GM23338 (cell line): ENCODE measurements around the gene ENOSF1. TPM values are rescaled to one million over a fixed set of nuclear protein-coding genes. Genes with fewer than 3 reads are reported as not detected.

Source experiments
- ATAC-seq: fragments of 200-7000 bp; cut with Tn5 transposase; 3 replicates; pipeline ENCODE4 v1.9.1; 2020
- DNase-seq: peaks from one replicate; pipeline ENCODE4 v3.0.0-alpha.2; 2015; ENCODE audit warnings: low spot score
- H2AFZ ChIP-seq: fragments of 200-600 bp; sonication (generic); 2 replicates; pipeline ENCODE4 v1.8.0; 2016; ENCODE audit warnings: antibody characterized with exemption, mild to moderate bottlenecking, moderate library complexity
- H3F3A ChIP-seq: fragments of 200-600 bp; sonication (generic); replicated peaks from 2 replicates; pipeline ENCODE4 v1.8.0; 2017; ENCODE audit warnings: antibody characterized with exemption, mixed run types, low read depth
- H3K27ac ChIP-seq: fragments of 200-600 bp; sonication (generic); 2 replicates; pipeline ENCODE4 v1.6.1; 2016; ENCODE audit warnings: low read depth
- H3K27me3 ChIP-seq: fragments of 200-600 bp; sonication (generic); 2 replicates; pipeline ENCODE4 v1.8.0; 2016; ENCODE audit warnings: mild to moderate bottlenecking, mixed run types, moderate library complexity; ENCODE audit not compliant: insufficient read depth
- H3K36me3 ChIP-seq: fragments of 200-600 bp; sonication (generic); 2 replicates; pipeline ENCODE4 v1.8.0; 2016; ENCODE audit warnings: mild to moderate bottlenecking; ENCODE audit not compliant: insufficient read depth
- H3K4me1 ChIP-seq: fragments of 200-600 bp; sonication (generic); 2 replicates; pipeline ENCODE4 v1.8.0; 2016; ENCODE audit warnings: mild to moderate bottlenecking, moderate library complexity; ENCODE audit not compliant: insufficient read depth
- H3K4me2 ChIP-seq: fragments of 200-600 bp; sonication (generic); 2 replicates; pipeline ENCODE4 v1.7.1; 2017; ENCODE audit warnings: mixed run types
- H3K4me3 ChIP-seq: fragments of 200-600 bp; sonication (generic); 2 replicates; pipeline ENCODE4 v1.6.1; 2016; ENCODE audit warnings: mixed run types
- H3K79me2 ChIP-seq: fragments of 200-600 bp; sonication (generic); replicated peaks from 2 replicates; pipeline ENCODE4 v1.8.0; 2017; ENCODE audit warnings: mild to moderate bottlenecking; ENCODE audit not compliant: insufficient read depth
- H3K9me2 ChIP-seq: fragments of 200-600 bp; sonication (generic); 2 replicates; pipeline ENCODE4 v1.8.0; 2017; ENCODE audit not compliant: insufficient read depth
- H4K20me1 ChIP-seq: fragments of 200-600 bp; sonication (generic); replicated peaks from 2 replicates; pipeline ENCODE4 v1.8.0; 2017; ENCODE audit warnings: mild to moderate bottlenecking; ENCODE audit not compliant: insufficient read depth
- H3K27ac Mint-ChIP-seq: 2 replicates; pipeline ENCODE4 v1.8.0; 2020; ENCODE audit warnings: inconsistent platforms, mild to moderate bottlenecking, moderate library complexity, mixed read lengths
- H3K27me3 Mint-ChIP-seq: 3 replicates; pipeline ENCODE4 v1.8.0; 2022; ENCODE audit warnings: low read depth, mild to moderate bottlenecking, moderate library complexity, mixed read lengths, inconsistent platforms; ENCODE audit not compliant: insufficient read depth, poor library complexity
- H3K36me3 Mint-ChIP-seq: 3 replicates; pipeline ENCODE4 v1.8.0; 2021; ENCODE audit warnings: low read depth, mild to moderate bottlenecking, inconsistent platforms, moderate library complexity, mixed read lengths
- H3K4me1 Mint-ChIP-seq: 3 replicates; pipeline ENCODE4 v1.8.0; 2020; ENCODE audit warnings: mild to moderate bottlenecking, inconsistent platforms, mixed read lengths
- H3K4me3 Mint-ChIP-seq: 3 replicates; pipeline ENCODE4 v1.8.0; 2021; ENCODE audit warnings: moderate library complexity, mild to moderate bottlenecking, inconsistent platforms, mixed read lengths
- H3K9me3 Mint-ChIP-seq: 3 replicates; pipeline ENCODE4 v1.8.0; 2020; ENCODE audit warnings: moderate library complexity, mild to moderate bottlenecking, inconsistent platforms, mixed read lengths
- CREB1 ChIP-seq: fragments of 250-450 bp; sonication (Bioruptor Pico); IDR thresholded peaks from 2 replicates; pipeline ENCODE4 v1.5.0; 2020; ENCODE audit warnings: low read depth, mild to moderate bottlenecking, moderate library complexity
- EZH2 ChIP-seq: fragments of 200-600 bp; sonication (generic); IDR thresholded peaks from one replicate; pipeline ENCODE4 v1.8.0; 2017; ENCODE audit warnings: antibody characterized with exemption, mild to moderate bottlenecking, low read depth; ENCODE audit not compliant: unreplicated experiment
- EZH2phosphoT487 ChIP-seq: fragments of 200-600 bp; sonication (generic); IDR thresholded peaks from one replicate; pipeline ENCODE4 v1.8.1; 2018; ENCODE audit warnings: antibody characterized with exemption; ENCODE audit not compliant: unreplicated experiment
- JUNB ChIP-seq: IDR thresholded peaks from one replicate; pipeline ENCODE4 v1.6.1; 2016; ENCODE audit warnings: antibody characterized with exemption; ENCODE audit not compliant: unreplicated experiment
- NANOG ChIP-seq: IDR thresholded peaks from 2 replicates; pipeline ENCODE4 v1.6.1; 2016; ENCODE audit warnings: antibody characterized with exemption, borderline replicate concordance
- POLR2AphosphoS5 ChIP-seq: IDR thresholded peaks from 2 replicates; pipeline ENCODE4 v1.6.1; 2016; ENCODE audit warnings: antibody characterized with exemption, low read depth
- STAT1 ChIP-seq: IDR thresholded peaks from one replicate; pipeline ENCODE4 v1.6.1; 2016; ENCODE audit warnings: antibody characterized with exemption; ENCODE audit not compliant: unreplicated experiment
- ZNF114 ChIP-seq: fragments of 250-450 bp; sonication (Bioruptor Pico); IDR thresholded peaks from 2 replicates; pipeline ENCODE4 v1.5.0; 2020; ENCODE audit warnings: mild to moderate bottlenecking, moderate library complexity
- ZNF331 ChIP-seq: fragments of 250-450 bp; sonication (Bioruptor Pico); IDR thresholded peaks from 2 replicates; pipeline ENCODE4 v1.5.0; 2020; ENCODE audit warnings: low read depth, mild to moderate bottlenecking, moderate library complexity
- polyA plus RNA-seq: library from polyadenylated mRNA; unstranded; fragments of >200 nt; fragmentation: Nextera tagmentation; extraction: Ambion mirVana; gene quantifications from 2 replicates; pipeline ENCODE4 v1.2.1, GENCODE V29; 2016
- total RNA-seq: library from RNA; depleted of rRNA; stranded (reverse); fragments of >200 nt; shearing (Covaris generic); gene quantifications from 2 replicates; pipeline ENCODE4 v1.2.3, GENCODE V29; 2014
- TF ChIP-seq, protein P1 (sequence below): IDR thresholded peaks from one replicate; pipeline ENCODE4 v1.6.1; 2018; ENCODE audit warnings: antibody characterized with exemption; ENCODE audit not compliant: unreplicated experiment
- TF ChIP-seq, protein P2 (sequence below): IDR thresholded peaks from 2 replicates; pipeline ENCODE4 v1.6.1; 2016; ENCODE audit warnings: antibody characterized with exemption
- TF ChIP-seq, protein P3 (sequence below), 2 experiments: fragments of 200-600 bp in 1 of 2; sonication (generic) in 1 of 2; conservative IDR thresholded peaks; 2 replicates each; pipeline versions ENCODE4 v1.5.1 to v1.6.1; 2016 to 2017; ENCODE audit warnings: antibody characterized with exemption in 2 of 2, low read depth in 2 of 2, mild to moderate bottlenecking in 2 of 2, moderate library complexity in 1 of 2
- TF ChIP-seq, protein P4 (sequence below): fragments of 250-450 bp; sonication (Bioruptor Pico); IDR thresholded peaks from 2 replicates; pipeline ENCODE4 v1.5.0; 2020; ENCODE audit warnings: mild to moderate bottlenecking, moderate library complexity

The ENOSF1 gene
- total and polyA plus RNA-seq, 2 experiments from 2014 or later, result 30.1 to 36.4 TPM

DNA sequence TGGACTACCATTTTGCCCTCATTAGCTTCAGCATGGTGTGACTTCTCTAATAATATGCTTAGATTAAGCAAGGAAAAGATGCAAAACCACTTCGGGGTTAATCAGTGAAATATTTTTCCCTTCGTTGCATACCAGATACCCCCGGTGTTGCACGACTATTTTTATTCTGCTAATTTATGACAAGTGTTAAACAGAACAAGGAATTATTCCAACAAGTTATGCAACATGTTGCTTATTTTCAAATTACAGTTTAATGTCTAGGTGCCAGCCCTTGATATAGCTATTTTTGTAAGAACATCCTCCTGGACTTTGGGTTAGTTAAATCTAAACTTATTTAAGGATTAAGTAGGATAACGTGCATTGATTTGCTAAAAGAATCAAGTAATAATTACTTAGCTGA, 38.7 kb downstream of the ENOSF1 start:
- Mint-ChIP-seq H3K27ac (no peak overlapping the region), H3K36me3 (peaks cover 88% of the 10 kb centered on the region), H3K27me3 (peaks cover 11% of the 10 kb centered on the region), H3K4me1 (no peaks in the 10 kb centered on the region), H3K4me3 (no peak overlapping the region), H3K9me3 (no peaks in the 10 kb centered on the region)
- H4K20me1 ChIP-seq, result no peaks in the 10 kb centered on the region; the same call in 1 of the 2 replicates
- H3K9me2 ChIP-seq, result no peaks in the 10 kb centered on the region
- H3K27me3 ChIP-seq, result no peaks in the 10 kb centered on the region
- H3K4me3 ChIP-seq, result no peak overlapping the region
- H3K27ac ChIP-seq, result no peak overlapping the region
- H2AFZ ChIP-seq, result no peak overlapping the region
- no peaks in the 10 kb centered on the region for H3K79me2 ChIP-seq
- ATAC-seq, result no peak
- DNase-seq, result no peak
- peaks cover 60% of the 10 kb centered on the region for H3K36me3 ChIP-seq
- TF ChIP-seq, protein P1, sequence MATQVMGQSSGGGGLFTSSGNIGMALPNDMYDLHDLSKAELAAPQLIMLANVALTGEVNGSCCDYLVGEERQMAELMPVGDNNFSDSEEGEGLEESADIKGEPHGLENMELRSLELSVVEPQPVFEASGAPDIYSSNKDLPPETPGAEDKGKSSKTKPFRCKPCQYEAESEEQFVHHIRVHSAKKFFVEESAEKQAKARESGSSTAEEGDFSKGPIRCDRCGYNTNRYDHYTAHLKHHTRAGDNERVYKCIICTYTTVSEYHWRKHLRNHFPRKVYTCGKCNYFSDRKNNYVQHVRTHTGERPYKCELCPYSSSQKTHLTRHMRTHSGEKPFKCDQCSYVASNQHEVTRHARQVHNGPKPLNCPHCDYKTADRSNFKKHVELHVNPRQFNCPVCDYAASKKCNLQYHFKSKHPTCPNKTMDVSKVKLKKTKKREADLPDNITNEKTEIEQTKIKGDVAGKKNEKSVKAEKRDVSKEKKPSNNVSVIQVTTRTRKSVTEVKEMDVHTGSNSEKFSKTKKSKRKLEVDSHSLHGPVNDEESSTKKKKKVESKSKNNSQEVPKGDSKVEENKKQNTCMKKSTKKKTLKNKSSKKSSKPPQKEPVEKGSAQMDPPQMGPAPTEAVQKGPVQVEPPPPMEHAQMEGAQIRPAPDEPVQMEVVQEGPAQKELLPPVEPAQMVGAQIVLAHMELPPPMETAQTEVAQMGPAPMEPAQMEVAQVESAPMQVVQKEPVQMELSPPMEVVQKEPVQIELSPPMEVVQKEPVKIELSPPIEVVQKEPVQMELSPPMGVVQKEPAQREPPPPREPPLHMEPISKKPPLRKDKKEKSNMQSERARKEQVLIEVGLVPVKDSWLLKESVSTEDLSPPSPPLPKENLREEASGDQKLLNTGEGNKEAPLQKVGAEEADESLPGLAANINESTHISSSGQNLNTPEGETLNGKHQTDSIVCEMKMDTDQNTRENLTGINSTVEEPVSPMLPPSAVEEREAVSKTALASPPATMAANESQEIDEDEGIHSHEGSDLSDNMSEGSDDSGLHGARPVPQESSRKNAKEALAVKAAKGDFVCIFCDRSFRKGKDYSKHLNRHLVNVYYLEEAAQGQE, result no peak
- TF ChIP-seq, protein P2, sequence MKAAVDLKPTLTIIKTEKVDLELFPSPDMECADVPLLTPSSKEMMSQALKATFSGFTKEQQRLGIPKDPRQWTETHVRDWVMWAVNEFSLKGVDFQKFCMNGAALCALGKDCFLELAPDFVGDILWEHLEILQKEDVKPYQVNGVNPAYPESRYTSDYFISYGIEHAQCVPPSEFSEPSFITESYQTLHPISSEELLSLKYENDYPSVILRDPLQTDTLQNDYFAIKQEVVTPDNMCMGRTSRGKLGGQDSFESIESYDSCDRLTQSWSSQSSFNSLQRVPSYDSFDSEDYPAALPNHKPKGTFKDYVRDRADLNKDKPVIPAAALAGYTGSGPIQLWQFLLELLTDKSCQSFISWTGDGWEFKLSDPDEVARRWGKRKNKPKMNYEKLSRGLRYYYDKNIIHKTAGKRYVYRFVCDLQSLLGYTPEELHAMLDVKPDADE, result no peak
- TF ChIP-seq EZH2phosphoT487 (no peak), STAT1 (no peak), JUNB (no peak), EZH2 (no peak), POLR2AphosphoS5 (no peak), ZNF331 (CRISPR knock-in tag) (no peak), CREB1 (no peak), NANOG (no peak), ZNF114 (CRISPR knock-in tag) (no peak)
- TF ChIP-seq, protein P3, sequence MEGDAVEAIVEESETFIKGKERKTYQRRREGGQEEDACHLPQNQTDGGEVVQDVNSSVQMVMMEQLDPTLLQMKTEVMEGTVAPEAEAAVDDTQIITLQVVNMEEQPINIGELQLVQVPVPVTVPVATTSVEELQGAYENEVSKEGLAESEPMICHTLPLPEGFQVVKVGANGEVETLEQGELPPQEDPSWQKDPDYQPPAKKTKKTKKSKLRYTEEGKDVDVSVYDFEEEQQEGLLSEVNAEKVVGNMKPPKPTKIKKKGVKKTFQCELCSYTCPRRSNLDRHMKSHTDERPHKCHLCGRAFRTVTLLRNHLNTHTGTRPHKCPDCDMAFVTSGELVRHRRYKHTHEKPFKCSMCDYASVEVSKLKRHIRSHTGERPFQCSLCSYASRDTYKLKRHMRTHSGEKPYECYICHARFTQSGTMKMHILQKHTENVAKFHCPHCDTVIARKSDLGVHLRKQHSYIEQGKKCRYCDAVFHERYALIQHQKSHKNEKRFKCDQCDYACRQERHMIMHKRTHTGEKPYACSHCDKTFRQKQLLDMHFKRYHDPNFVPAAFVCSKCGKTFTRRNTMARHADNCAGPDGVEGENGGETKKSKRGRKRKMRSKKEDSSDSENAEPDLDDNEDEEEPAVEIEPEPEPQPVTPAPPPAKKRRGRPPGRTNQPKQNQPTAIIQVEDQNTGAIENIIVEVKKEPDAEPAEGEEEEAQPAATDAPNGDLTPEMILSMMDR (conservative IDR thresholded peaks at IDR 0.05; ENCODE audit: low read depth in 2 of 2), result no peak
- TF ChIP-seq, protein P4, sequence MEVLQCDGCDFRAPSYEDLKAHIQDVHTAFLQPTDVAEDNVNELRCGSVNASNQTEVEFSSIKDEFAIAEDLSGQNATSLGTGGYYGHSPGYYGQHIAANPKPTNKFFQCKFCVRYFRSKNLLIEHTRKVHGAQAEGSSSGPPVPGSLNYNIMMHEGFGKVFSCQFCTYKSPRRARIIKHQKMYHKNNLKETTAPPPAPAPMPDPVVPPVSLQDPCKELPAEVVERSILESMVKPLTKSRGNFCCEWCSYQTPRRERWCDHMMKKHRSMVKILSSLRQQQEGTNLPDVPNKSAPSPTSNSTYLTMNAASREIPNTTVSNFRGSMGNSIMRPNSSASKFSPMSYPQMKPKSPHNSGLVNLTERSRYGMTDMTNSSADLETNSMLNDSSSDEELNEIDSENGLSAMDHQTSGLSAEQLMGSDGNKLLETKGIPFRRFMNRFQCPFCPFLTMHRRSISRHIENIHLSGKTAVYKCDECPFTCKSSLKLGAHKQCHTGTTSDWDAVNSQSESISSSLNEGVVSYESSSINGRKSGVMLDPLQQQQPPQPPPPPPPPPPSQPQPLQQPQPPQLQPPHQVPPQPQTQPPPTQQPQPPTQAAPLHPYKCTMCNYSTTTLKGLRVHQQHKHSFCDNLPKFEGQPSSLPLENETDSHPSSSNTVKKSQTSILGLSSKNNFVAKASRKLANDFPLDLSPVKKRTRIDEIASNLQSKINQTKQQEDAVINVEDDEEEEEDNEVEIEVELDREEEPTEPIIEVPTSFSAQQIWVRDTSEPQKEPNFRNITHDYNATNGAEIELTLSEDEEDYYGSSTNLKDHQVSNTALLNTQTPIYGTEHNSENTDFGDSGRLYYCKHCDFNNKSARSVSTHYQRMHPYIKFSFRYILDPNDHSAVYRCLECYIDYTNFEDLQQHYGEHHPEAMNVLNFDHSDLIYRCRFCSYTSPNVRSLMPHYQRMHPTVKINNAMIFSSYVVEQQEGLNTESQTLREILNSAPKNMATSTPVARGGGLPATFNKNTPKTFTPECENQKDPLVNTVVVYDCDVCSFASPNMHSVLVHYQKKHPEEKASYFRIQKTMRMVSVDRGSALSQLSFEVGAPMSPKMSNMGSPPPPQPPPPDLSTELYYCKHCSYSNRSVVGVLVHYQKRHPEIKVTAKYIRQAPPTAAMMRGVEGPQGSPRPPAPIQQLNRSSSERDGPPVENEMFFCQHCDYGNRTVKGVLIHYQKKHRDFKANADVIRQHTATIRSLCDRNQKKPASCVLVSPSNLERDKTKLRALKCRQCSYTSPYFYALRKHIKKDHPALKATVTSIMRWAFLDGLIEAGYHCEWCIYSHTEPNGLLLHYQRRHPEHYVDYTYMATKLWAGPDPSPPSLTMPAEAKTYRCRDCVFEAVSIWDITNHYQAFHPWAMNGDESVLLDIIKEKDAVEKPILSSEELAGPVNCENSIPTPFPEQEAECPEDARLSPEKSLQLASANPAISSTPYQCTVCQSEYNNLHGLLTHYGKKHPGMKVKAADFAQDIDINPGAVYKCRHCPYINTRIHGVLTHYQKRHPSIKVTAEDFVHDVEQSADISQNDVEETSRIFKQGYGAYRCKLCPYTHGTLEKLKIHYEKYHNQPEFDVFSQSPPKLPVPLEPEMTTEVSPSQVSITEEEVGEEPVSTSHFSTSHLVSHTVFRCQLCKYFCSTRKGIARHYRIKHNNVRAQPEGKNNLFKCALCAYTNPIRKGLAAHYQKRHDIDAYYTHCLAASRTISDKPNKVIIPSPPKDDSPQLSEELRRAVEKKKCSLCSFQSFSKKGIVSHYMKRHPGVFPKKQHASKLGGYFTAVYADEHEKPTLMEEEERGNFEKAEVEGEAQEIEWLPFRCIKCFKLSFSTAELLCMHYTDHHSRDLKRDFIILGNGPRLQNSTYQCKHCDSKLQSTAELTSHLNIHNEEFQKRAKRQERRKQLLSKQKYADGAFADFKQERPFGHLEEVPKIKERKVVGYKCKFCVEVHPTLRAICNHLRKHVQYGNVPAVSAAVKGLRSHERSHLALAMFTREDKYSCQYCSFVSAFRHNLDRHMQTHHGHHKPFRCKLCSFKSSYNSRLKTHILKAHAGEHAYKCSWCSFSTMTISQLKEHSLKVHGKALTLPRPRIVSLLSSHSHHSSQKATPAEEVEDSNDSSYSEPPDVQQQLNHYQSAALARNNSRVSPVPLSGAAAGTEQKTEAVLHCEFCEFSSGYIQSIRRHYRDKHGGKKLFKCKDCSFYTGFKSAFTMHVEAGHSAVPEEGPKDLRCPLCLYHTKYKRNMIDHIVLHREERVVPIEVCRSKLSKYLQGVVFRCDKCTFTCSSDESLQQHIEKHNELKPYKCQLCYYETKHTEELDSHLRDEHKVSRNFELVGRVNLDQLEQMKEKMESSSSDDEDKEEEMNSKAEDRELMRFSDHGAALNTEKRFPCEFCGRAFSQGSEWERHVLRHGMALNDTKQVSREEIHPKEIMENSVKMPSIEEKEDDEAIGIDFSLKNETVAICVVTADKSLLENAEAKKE (CRISPR knock-in tag), result no peak
- no peak overlapping the region for H3K4me2 ChIP-seq
- peaks cover 7% of the 10 kb centered on the region; the same call in 1 of the 2 replicates for H3F3A ChIP-seq
- no peaks in the 10 kb centered on the region for H3K4me1 ChIP-seq
